GM12892 (cell line): ENCODE results near the gene RTN1.

Experiments used
- POLR2A ChIP-seq: IDR thresholded peaks from 2 replicates; pipeline ENCODE4 v1.6.1; 2011; ENCODE audit warnings: low read depth, low read length, control low read depth
- TAF1 ChIP-seq: IDR thresholded peaks from 2 replicates; pipeline ENCODE4 v1.6.1; 2011; ENCODE audit warnings: low read depth, mild to moderate bottlenecking, control low read depth, low read length, borderline replicate concordance

DNA sequence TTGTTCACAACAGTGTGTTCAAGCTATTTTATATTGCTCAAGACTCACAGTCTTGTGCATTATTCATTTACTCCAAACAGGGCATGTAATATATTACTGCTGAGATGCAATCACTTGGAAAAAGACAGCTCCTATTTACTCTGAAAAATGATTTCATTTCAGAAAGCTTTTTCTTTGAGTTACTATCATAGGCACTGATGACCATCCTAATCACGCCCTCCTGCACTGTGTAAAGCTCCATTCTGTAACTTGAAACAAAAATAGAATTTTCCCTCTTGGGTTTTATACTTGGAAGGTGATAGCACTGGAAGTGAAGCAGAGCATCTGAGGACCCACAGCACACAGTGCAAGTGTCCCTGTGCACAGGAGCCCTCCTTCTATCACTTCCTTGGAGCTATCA is 55.6 kb downstream of the RTN1 start:
- TF ChIP-seq TAF1: no peak
- no peak for TF ChIP-seq POLR2A
